HUES64 (cell line): ENCODE data around the gene CLEC4G.
"Not testable (repeated sequence)": the region's sequence is repeated elsewhere in the genome, so short reads cannot be mapped to it uniquely, and the experiment has no call there.

Source experiments
- H3K27ac ChIP-seq: 2 replicates; pipeline ENCODE4 v1.7.0; 2013; ENCODE audit warnings: low read depth, low read length, inconsistent platforms
- H3K27me3 ChIP-seq: 2 replicates; pipeline ENCODE4 v1.6.1; 2013; ENCODE audit warnings: mild to moderate bottlenecking, low read length; ENCODE audit not compliant: insufficient read depth
- H3K36me3 ChIP-seq: 2 replicates; pipeline ENCODE4 v1.6.1; 2013; ENCODE audit warnings: mild to moderate bottlenecking, low read length; ENCODE audit not compliant: insufficient read depth
- H3K4me1 ChIP-seq: 2 replicates; pipeline ENCODE4 v1.6.1; 2013; ENCODE audit warnings: mild to moderate bottlenecking, low read length, moderate library complexity; ENCODE audit not compliant: insufficient read depth
- H3K4me3 ChIP-seq: 2 replicates; pipeline ENCODE4 v1.5.1; 2013; ENCODE audit warnings: mild to moderate bottlenecking, low read length, moderate library complexity
- H3K9ac ChIP-seq: 2 replicates; pipeline ENCODE4 v1.6.1; 2013; ENCODE audit warnings: mild to moderate bottlenecking, low read depth, low read length
- H3K9me3 ChIP-seq: 2 replicates; pipeline ENCODE4 v1.6.1; 2013; ENCODE audit warnings: low read depth, low read length; ENCODE audit not compliant: insufficient read depth
- WGBS: fragments of 150-250, 120-280 bp; methylation state at CpG from one replicate; pipeline ENCODE4 v1.1.7; 2013; ENCODE audit warnings: missing lambda C conversion rate; 5-methylcytosine and 5-hydroxymethylcytosine counted together

Gene CLEC4G

GRCh38 chr19:7746306-7746705, 14.4 kb upstream of the CLEC4G start:
- WGBS: 88% methylated on average over 4 of the region's 4 CpGs
- not testable (repeated sequence) for H3K9ac ChIP-seq, H3K4me3 ChIP-seq

DNA sequence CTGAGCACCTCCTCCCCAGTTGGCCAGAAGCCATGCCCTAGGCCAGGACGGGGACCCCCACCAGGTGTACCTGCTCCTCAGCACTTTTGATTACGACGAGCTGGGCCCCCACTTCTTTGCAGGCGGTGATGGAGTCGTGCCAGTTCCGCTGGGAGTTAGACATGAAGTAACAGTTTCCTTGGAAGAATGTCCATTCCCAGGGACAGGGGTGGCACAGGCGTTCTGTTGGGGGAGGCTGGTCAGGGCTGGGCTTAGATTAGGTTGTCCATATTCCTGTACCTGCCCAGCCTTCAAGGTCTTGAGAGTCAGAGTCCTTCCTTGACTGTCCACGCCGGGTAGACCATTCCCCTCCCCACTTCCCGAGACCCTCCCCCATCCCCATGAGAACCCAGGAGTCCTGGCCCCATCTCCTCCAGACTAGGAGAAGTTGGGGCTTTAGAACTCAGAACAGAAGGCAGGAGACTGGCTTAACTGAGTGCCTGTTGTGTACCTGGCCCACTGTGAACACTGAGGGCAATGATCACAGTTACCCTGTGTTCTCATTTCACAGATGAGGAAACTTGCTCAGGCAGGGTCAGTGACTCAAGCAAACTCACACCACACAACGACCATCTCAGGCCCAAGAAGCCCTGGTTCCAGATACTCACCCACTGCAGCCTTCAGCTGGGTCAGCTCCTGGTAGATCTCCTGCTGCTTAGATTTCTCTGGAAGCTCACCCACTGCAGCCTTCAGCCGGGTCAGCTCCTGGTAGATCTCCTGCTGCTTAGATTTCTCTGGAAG, 13.2 kb upstream of the CLEC4G start:
- Histone ChIP-seq H3K36me3 (no peaks in the 10 kb centered on the region), H3K4me1 (peaks cover 10% of the 10 kb centered on the region; the same call in 1 of the 2 replicates), H3K9me3 (0 out of 2 replicates have a peak, but pooled peaks cover 2% of the 10 kb centered on the region), H3K4me3 (no peak overlapping the region), H3K9ac (no peak overlapping the region), H3K27me3 (no peaks in the 10 kb centered on the region; the same call in 1 of the 2 replicates), H3K27ac (no peak overlapping the region)
- WGBS: 78% methylated on average over 11 of the region's 12 CpGs

More at GRCh38 chr19:7746306-7746705, 14.4 kb upstream of the CLEC4G start:
- H3K4me1 ChIP-seq: peaks cover 10% of the 10 kb centered on the region; the same call in 1 of the 2 replicates
- not testable (repeated sequence) for H3K27me3 ChIP-seq, H3K9me3 ChIP-seq, H3K36me3 ChIP-seq, H3K27ac ChIP-seq

GRCh38 chr19:7744199-7744786, 12.4 kb upstream of the CLEC4G start:
- Histone ChIP-seq H3K4me3 (no peak overlapping the region), H3K27ac (no peak overlapping the region), H3K9ac (no peak overlapping the region), H3K4me1 (peaks cover 10% of the 10 kb centered on the region; the same call in 1 of the 2 replicates), H3K27me3 (no peaks in the 10 kb centered on the region; the same call in 1 of the 2 replicates), H3K36me3 (no peaks in the 10 kb centered on the region), H3K9me3 (0 out of 2 replicates have a peak, but pooled peaks cover 2% of the 10 kb centered on the region)
- 69% methylated on average over 5 of the region's 5 CpGs for WGBS

- H3K27me3 ChIP-seq: no peaks in the 10 kb centered on the region; the same call in 1 of the 2 replicates
- WGBS: 57% methylated on average over 2 of the region's 2 CpGs
- no peak overlapping the region for H3K9ac ChIP-seq
Measured at GRCh38 chr19:7743425-7743841, 11.5 kb upstream of the CLEC4G start.

GRCh38 chr19:7742991-7743390, 11.1 kb upstream of the CLEC4G start:
- Histone ChIP-seq H3K27ac (no peak overlapping the region), H3K9me3 (no peaks in the 10 kb centered on the region), H3K27me3 (no peaks in the 10 kb centered on the region; the same call in 1 of the 2 replicates), H3K4me1 (peaks cover 7% of the 10 kb centered on the region; the same call in 1 of the 2 replicates), H3K4me3 (no peak overlapping the region), H3K9ac (no peak overlapping the region), H3K36me3 (no peaks in the 10 kb centered on the region)
- WGBS: 81% methylated on average over 11 of the region's 11 CpGs

More at GRCh38 chr19:7743425-7743841, 11.5 kb upstream of the CLEC4G start:
- Histone ChIP-seq H3K9me3 (0 out of 2 replicates have a peak, but pooled peaks cover 2% of the 10 kb centered on the region), H3K4me3 (no peak overlapping the region), H3K4me1 (peaks cover 10% of the 10 kb centered on the region; the same call in 1 of the 2 replicates), H3K36me3 (no peaks in the 10 kb centered on the region), H3K27ac (no peak overlapping the region)

- H3K9ac ChIP-seq: no peak overlapping the region
- no peak overlapping the region for H3K4me3 ChIP-seq
- no peaks in the 10 kb centered on the region for H3K9me3 ChIP-seq
- peaks cover 5% of the 10 kb centered on the region; the same call in 1 of the 2 replicates for H3K4me1 ChIP-seq
- 82% methylated on average over 1 of the region's 2 CpGs for whole genome bisulfite sequencing
- H3K36me3 ChIP-seq: no peaks in the 10 kb centered on the region
- no peak overlapping the region for H3K27ac ChIP-seq
- H3K27me3 ChIP-seq: no peaks in the 10 kb centered on the region; the same call in 1 of the 2 replicates
Measured at GRCh38 chr19:7742575-7742974, 10.7 kb upstream of the CLEC4G start.

- Histone ChIP-seq H3K9me3 (no peaks in the 10 kb centered on the region), H3K27me3 (peaks cover 6% of the 10 kb centered on the region), H3K36me3 (no peaks in the 10 kb centered on the region), H3K27ac (no peak overlapping the region), H3K4me3 (no peak overlapping the region), H3K4me1 (no peaks in the 10 kb centered on the region), H3K9ac (no peak overlapping the region)
- 89% methylated on average over 6 of the region's 6 CpGs for WGBS
Measured at GRCh38 chr19:7740682-7741054, 8.8 kb upstream of the CLEC4G start.

GRCh38 chr19:7739801-7740681, 8.1 kb upstream of the CLEC4G start:
- Histone ChIP-seq H3K4me3 (no peak overlapping the region), H3K36me3 (no peaks in the 10 kb centered on the region), H3K4me1 (no peaks in the 10 kb centered on the region), H3K9me3 (no peaks in the 10 kb centered on the region), H3K27ac (no peak overlapping the region), H3K9ac (no peak overlapping the region), H3K27me3 (peaks cover 12% of the 10 kb centered on the region)
- 84% methylated on average over 19 of the region's 19 CpGs for WGBS

- Histone ChIP-seq H3K27ac (no peak overlapping the region), H3K27me3 (peaks cover 19% of the 10 kb centered on the region), H3K9ac (no peak overlapping the region), H3K9me3 (no peaks in the 10 kb centered on the region), H3K4me3 (no peak overlapping the region), H3K4me1 (no peaks in the 10 kb centered on the region), H3K36me3 (no peaks in the 10 kb centered on the region)
- 68% methylated on average over 2 of the region's 2 CpGs for WGBS
Measured at GRCh38 chr19:7739211-7739755, 7.4 kb upstream of the CLEC4G start.

DNA sequence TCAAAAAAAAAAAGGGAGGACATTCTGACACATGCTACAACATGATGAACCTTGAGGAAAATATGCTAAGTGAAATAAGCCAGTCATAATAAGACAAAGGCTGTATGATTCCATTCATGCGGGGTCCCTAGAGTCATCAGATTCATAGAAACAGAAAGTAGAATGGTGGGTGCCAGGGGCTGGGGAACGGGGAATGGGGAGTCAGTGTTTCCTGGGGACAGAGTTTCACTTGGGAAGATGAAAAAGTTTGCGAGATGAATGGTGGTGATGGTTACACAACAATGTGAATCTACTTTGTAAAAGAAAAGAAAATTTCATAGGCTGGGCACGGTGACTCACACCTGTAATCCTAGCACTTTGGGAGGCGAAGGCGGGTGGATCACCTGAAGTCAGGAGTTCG, 6.1 kb upstream of the CLEC4G start:
- Histone ChIP-seq H3K9me3 (no peaks in the 10 kb centered on the region), H3K4me3 (no peak overlapping the region), H3K9ac (no peak overlapping the region), H3K27ac (no peak overlapping the region), H3K36me3 (no peaks in the 10 kb centered on the region), H3K4me1 (no peaks in the 10 kb centered on the region), H3K27me3 (peaks cover 29% of the 10 kb centered on the region)
- WGBS: 73% methylated on average over 7 of the region's 7 CpGs
